ENCODE measurements around the gene CA6.

DNA sequence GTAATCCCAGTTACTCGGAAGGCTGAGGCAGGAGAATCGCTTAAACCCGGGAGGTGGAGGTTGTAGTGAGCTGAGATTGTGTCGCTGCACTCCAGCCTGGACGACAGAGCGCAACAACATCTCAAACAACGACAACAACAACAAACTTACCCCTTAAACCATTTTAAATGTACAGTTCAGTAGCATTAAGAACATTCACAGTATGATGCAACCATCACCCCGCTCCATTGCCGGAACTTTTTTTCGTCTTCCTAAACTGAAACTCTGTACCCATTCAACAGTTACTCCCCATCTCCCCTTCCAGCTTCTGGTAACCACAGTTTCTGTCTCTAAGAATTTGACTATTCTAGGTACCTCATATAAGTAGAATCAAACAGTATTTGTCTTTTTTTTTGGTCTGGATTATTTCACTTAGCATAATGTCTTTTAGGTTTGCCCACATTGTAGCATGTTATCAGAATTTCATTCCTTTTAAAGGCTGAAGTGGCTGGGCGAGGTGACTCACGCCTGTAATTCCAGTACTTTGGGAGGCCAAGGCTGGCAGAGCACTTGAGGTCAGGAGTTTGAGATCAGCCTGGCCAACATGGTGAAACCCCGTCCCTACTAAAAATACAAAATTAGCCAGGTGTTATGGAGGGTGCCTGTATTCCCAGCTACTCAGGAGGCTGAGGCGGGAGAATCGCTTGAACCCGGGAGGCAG, 19.6 kb downstream of the CA6 start:
- TF ChIP-seq YY1 (IDR thresholded peaks at IDR 0.05; ENCODE audit: insufficient read depth, insufficient read length) (no peak), SUZ12 (IDR thresholded peaks at IDR 0.05; ENCODE audit: extremely low read depth, insufficient read depth, insufficient read length) (no peak)
